HG03457 (cell line): Measurements from ENCODE around the gene SOCS4.

Experiments
- ATAC-seq: cut with Tn5 transposase; IDR thresholded peaks from one replicate; pipeline ENCODE4 v1.9.1; 2021; ENCODE audit warnings: moderate number of reproducible peaks; ENCODE audit not compliant: unreplicated experiment

Gene SOCS4

GRCh38 chr14:55085060-55085660 is 58.1 kb downstream of the SOCS4 start:
- no peak for ATAC-seq

GRCh38 chr14:55086938-55087337 is 59.9 kb downstream of the SOCS4 start:
- ATAC-seq = no peak

DNA sequence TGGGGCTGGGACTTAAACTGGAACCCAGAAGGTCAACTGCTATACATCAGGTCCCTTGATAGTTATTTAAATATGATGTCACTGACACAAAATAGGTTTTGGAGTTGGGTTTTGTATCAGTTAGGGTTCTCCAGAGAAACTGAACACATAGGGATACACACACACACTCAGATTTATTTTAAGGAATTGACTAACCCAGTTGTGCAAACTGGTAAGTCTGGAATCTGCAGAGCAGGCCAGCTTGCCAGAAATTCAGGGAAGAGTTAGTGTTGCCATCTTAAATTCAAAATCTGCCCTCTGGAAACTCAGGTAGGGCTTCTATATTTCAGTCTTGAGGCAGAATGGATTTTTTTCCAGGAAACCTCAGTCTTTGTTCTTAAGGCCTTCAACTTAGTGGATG is 61.3 kb downstream of the SOCS4 start:
- ATAC-seq = no peak

GRCh38 chr14:55092341-55092740 is 65.3 kb downstream of the SOCS4 start:
- no peak for ATAC-seq

DNA sequence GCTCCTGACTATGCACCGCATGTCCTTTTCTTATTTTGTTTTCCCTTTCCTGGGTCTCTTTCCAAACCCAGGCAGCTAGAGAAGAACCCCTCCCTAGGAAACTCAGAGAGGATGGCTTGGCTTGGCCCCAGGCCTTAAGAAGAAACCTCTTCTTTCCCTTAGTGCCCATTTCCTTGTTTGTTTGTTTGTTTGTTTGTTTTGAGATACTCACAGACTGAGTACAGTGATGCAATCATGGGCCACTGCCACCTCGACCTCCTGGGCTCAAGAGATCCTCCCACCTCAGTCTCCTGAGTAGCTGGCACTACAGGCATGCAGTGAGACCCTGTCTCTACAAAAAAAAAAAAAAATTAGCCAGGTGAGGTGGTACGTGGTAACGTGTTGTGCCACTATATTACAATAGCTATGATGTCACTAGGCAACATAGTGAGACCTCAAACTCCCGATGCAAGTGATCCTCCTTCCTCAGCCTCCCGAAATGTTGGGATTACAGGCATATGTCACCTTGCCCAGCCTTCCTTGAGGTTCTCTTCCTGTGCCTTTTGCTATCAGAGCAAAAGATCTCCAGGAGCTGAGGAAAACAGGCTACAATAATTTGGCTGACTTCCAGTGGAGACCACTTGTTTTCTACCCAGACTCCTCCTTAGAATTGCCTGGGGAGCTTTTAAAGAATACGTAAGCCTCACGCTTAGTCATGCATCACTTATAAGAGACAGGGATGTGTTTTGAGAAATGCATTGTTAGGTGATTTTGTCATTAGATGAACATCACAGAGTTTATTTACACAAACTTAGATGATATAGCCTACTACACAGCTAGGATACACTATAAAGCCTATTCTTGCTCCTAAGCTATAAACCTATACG is 67.5 kb downstream of the SOCS4 start:
- ATAC-seq = no peak

DNA sequence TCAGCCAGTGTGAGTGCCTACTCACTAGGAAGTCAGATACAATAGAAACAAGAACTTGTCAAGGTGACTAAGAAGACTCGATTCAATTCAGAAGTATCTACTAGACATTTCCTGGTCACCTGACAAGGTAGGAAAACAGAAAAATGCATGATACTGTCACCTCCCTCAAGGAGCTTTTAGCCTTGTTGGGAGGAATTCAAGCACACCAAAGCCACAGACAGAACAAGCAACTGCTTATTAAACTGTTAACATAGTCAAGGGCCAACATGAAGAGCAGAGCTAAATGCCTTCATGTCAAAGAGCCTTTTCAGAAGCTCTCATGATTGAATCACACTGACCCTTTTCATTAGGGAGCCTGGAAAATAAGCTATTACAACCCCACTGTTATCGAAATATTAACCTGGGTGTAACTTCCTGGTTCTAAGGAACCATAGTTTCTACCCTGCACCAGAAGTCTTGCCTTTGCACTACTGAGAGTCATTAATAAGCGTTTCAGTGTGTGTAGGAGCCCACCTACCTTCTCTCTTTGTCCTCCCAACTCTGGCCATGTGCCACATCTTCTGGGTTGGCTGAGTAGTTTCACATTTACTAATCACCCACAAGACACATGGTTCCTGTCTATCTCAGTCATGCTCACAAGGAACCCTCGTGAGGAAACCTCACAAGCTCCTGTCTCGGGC is 71.0 kb downstream of the SOCS4 start:
- peak; percentile 46 for ATAC-seq

GRCh38 chr14:55098561-55098898 is 71.5 kb downstream of the SOCS4 start:
- no peak for ATAC-seq
